SHP77 treated with DMSO at 0.1 percent for 48 hours (cell line): Measurements from ENCODE around the gene NMT1.
A peak's percentile ranks its signal among the peaks of the same experiment; 100 is the strongest.
"Not testable (repeated sequence)": the region's sequence is repeated elsewhere in the genome, so short reads cannot be mapped to it uniquely, and the experiment has no call there.

ENCODE experiments used
- DNase-seq: peaks from one replicate; lab custom pipeline; 2025; lab: John Stamatoyannopoulos, UW

The NMT1 gene

DNA sequence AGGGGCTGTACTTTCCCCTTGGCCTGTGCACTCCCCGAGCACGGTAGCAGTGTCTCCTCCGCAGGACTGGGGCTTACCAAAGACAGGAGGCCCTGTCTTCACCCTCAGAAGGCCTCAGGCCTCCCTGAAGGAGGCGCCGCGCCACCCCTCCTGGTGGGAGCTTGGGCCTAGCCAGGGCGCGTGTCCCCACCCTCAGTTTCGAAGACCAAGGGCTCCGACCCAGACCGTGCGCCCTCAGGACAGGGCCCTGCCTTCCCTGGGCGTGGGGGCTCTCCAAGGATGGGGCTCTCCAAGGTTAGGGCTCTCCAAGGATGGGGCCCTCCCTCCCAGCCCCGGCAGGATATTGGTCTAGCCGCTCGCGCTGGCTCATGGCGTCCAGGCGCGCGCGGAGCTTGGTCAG is 59.4 kb downstream of the NMT1 start:
- DNase-seq: no peak

DNA sequence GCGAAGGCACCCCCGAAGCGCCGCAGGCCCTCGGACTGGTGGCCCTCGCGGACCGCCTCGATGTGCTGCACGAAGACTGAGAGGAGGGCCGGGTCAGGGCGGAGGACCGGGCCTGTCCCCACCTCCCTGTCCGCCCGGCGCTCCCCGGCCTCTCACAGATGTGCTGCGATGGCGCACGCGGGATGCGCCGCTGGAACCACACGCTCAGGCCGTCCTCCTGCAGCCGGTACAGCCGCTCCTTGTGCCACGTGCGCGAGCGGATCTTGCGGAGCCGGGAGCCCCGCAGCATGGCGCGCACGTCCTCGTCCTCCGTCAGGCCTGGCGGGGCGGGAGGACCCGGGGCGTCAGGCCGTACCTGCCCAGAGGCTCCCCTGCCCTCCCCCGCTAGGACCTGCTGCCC is 59.9 kb downstream of the NMT1 start:
- DNase-seq: no peak

GRCh38 chr17:45123076-45123770 is 62.1 kb downstream of the NMT1 start:
- DNase-seq: no peak

DNA sequence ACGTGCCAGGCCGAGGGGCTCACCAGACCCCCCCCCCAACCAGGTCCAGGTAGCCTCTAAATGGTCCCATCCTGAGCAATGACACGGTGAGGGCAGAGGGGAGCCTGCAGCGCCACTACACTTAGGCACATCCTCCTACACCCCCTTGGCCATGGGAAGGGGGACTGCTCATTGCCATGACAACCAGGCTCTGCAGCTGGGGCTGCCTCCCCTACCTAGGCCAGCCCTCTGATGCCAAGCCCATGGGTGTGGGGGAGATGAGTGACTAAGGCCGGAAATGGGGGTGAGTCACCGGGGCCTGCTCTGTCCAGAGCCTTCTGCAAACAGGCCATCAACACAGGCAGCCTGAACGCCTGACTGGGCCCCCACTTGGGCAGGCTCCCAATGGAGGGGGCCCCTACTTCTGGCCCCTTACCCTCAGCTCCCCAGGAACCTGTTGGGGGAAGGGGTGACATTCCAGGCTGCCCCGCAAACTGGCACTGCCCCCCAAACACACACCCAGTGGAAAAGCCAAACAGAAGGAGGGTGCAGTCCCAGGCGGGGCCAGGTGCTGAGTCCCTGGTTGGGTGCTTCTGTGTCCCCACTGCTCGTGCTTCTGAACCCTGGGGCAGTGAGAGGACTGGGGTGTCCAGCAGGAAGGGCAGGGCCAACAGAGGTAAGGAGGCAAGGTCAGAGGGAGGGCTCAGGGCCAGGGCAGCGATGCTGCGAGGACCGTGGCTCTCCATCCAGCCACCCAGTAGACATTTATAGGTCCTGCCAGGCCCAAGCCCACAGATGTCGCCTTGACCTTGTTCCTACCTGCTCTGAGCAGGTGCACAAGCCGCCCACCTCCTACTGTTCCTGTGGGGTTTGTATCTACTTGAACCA is 63.0 kb downstream of the NMT1 start:
- no peak for DNase-seq

DNA sequence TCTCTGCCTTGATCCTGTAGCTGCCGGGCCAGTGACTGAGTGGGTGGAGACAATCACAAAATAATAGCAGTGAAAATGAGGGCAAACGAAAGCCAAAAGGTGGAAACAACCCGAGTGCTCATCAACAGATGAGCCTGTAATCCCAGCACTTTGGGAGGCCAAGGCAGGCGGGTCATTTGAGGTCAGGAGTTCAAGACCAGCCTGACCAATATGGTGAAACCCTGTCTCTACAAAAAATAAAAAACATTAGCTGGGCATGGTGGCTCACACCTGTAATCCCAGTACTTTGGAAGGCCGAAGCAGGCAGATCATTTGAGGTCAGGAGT is 63.6 kb downstream of the NMT1 start:
- DNase-seq: not testable (repeated sequence)

GRCh38 chr17:45125509-45125908 is 64.4 kb downstream of the NMT1 start:
- no peak for DNase-seq

GRCh38 chr17:45127207-45127547 is 66.1 kb downstream of the NMT1 start:
- DNase-seq: no peak

DNA sequence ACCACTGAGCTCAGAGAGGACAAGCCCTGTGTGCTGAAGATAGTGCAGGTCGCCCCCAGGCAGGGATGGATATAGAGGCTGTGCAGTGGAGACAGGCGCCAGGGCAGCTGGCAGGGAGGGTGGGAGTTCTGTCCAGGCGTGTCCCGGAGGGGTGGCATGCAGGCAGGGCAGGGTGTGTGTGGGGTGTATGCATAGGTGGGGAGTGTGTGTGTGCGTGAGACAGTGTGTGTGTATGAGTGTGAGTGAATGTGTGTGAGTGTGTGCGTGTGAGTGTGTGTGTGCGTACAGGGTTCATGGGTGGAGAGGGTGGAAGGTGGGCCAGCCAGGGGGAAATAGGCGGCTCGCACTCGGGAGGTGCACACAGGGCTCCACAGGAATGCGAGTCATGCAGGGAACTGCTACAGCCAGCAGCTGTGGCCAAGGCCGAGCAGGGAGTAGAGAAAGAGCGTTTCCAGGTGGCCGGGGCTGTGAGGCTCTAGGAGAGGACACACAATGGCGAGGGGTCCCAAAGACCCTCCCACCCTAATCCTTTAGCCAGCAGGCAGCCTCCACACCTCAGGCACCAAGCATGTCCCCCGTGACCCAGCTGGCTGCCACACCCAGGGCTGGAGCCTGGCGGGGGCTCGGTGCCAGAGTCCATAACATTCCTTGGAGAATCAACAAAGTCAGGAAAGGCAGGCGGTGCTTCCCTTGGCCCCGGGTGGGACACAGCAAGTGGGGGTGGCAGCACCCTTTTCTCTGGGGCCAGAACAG is 66.6 kb downstream of the NMT1 start:
- DNase-seq: no peak

DNA sequence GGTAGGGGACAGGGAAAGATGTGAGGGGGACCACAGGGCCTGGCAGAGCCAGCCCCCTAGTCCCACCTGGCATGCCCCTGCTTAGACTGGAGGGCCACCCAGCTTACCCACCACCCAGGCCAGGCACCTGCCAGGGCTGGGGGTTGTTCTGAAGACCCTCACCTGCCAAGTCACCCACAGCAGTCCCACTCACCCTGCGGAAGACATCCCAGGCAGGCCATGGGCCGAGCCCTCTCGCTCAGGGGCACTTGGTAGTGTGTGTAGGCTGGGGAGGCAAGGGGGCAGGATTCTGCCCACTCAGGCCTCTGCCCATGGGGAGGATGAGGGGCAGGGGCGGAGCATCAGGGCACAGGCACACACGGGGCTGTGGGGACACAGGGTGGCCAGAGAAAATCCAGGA is 67.2 kb downstream of the NMT1 start:
- DNase-seq: no peak

DNA sequence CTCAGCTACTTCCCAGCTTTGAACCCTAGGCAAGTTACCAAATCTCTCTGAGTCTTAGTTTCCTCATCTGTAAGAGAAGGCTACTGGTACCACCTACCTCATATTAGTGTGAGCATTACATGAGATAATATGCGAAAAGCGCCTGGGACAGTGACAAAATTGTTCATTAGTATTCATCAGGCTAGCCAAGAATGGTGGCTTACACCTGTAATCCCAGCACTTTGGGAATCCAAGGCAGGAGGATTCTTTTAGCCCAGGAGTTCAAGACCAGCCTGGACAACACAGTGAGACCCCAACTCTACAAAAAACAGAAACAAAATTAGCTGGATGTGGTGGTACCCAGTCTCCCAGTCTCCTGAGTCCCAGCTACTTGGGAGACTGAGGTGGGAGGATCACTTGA is 67.9 kb downstream of the NMT1 start:
- no peak for DNase-seq

DNA sequence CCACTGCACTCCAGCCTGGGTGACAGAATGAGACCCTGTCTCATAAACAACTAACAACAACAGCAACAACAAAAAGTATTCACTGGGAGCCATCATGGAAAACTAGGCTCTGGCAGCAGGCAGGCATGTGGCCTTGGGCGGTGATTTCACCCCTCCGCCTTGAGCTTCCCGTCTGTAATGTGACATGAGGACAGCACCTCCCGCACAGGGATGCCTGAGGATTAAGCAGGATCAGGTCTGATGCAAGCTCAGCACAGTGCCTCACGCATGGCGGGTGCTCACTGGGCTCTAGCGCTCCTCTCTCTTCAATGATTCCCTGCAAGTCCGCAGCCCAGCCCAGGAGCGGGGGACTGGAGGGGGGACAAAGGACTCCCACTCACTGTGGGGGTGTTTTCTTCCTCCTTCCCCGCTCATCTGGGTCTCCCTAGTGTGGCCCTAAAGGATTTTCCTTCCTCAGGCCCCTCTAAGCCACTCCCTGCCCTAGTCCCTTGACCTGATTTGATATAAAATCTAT is 68.4 kb downstream of the NMT1 start:
- DNase-seq: no peak

GRCh38 chr17:45129940-45130680 is 69.0 kb downstream of the NMT1 start:
- DNase-seq: no peak

- DNase-seq: no peak
These were observed 69.8 kb downstream of the NMT1 start for GRCh38 chr17:45130681-45131615.

- DNase-seq: no peak
These were observed 70.7 kb downstream of the NMT1 start for GRCh38 chr17:45131616-45132319.

GRCh38 chr17:45132320-45132571 is 71.1 kb downstream of the NMT1 start, which contains the start of gene PLCD3:
TSS of gene PLCD3 (minus strand) at chr17:45132515. CDS start at chr17:45132410, 105 bp downstream.
- DNase-seq: no peak

GRCh38 chr17:45132572-45133463 is 71.7 kb downstream of the NMT1 start:
- DNase-seq: peak; percentile 58

GRCh38 chr17:45135192-45135977 is 74.3 kb downstream of the NMT1 start, which contains the start of gene ACBD4:
TSS of gene ACBD4 (plus strand) at chr17:45135687. CDS start at chr17:45136145, 458 bp downstream.
- peak; percentile 88 for DNase-seq

- DNase-seq: no peak
These were observed 75.1 kb downstream of the NMT1 start for GRCh38 chr17:45135978-45136791.
